Stimulated activated CD8-positive, alpha-beta memory T cell treated with anti-CD3 and anti-CD28 coated beads, Interleukin-15, amount 100 ng/mL, for 4 hours (primary cell): ENCODE measurements around the gene AHRR.
"Not testable (repeated sequence)": the region's sequence is repeated elsewhere in the genome, so short reads cannot be mapped to it uniquely, and the experiment has no call there.

Experiments
- DNase-seq, 2 donors: peaks; one replicate each; pipeline ENCODE4 v3.0.0-alpha.2; 2020; ENCODE audit warnings: low read depth in 2 of 2

The AHRR gene

DNA sequence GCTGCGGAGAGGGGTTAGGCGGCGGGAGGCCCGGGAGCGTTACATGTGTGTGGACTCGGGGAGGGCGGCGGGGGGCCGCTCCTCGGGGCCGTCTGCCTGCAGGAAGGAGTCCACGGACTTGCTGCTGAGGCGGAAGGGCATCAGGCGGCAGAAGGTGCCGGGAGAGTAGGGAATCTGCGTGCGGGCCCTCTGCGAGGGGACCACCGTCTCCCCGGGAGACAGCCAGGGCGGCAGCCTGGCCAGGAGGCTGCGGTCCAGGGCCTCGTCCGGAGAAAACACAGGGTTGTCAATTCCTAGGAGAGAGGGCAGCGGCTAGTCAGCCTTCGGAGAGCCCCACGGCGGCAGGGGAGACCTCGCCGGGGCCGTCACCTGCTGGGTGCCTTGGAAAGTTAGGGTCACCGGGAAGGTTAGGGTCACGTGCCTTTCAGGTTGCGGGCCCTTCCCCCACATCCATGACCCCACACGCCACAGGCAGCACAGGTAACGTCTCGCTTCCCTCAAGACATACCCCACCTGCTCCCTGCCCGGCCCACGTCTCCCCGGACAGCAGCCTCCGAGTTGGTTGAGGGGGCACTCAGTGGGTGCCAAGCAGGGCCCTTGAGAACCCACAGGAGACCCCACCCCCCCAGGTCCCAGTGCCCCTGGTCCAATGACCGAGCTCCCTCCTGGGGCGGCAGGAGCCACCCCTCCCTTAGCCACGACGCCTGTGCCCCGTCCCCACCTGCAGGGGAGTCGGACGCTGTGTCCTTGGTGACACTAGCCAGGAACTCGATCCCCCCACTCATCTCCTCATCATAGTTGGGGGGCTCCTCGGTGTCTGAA, 153.5 kb downstream of the AHRR start:
- no peak for DNase-seq

DNA sequence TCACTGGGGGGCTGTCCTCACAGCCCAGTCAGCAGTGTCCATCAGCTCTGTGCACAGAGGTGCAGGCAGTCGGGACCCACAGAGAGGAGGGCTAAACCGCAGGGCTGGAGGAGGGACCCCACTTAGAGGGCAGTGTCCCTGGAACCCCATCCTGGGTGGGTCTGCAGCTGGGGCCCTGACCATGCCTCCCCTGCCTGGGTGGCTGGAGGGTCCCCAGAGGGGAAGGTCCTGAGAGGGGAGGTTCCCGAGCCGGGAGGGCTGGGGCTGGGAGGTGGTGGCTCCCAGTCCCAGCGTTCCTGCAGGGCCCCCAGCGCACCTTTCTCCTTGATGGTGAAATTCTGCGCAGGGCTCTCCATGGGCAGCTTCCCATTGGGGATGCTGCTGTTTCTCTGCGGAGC, 154.2 kb downstream of the AHRR start:
- DNase-seq, result no peak

DNA sequence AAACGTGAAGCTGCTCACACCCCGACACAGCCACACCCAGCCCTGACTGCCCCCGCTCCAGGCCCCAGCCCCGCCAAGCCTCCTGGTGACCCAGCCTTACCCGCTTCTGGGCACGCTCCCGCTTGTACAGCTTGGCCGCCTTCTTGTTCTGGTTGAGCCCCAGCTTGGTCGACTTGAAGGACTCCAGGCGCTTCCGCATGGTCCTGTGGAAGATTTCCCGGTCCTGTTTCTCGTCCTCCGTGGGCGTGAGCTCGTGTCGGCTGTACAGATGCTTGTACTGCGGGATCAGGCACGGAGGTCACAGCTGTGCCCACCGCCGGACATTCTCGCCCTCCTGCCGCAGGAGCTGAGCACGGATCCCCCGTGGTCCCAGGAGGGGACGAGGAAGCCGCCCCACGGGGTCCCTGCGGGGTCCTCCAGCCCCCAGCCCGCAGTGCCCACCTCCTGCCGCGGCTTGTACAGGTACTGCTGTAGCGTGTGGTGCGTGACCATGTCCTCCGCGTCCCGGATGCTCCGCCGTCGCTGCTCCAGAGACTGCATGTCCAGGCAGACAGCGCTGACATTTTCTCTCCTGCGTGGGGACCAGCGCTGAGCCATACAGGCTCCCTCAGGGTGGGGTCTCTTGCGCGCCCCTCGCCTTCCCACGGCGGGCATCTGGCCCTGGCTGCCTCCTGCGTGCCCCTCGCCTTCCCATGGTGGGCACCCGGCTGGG, 154.7 kb downstream of the AHRR start:
- DNase-seq, result no peak

DNA sequence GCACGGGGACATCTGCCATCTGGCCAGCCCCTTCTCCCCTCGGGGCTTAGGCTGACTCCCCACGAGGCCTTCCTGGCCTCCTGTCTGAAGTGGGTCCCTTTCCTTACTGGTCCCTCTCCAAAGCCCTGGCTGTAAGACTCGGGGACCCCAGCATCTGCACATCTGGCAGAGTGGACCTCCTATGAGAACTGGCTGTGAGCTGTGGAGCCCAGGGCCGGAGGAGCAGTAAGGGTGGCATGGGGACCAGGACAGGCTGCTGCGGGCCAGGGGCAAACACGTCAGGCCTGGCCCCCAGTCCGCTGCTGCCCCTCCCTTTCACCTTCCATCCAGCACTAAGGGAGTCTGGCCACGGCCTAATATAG, 155.3 kb downstream of the AHRR start:
- no peak for DNase-seq

DNA sequence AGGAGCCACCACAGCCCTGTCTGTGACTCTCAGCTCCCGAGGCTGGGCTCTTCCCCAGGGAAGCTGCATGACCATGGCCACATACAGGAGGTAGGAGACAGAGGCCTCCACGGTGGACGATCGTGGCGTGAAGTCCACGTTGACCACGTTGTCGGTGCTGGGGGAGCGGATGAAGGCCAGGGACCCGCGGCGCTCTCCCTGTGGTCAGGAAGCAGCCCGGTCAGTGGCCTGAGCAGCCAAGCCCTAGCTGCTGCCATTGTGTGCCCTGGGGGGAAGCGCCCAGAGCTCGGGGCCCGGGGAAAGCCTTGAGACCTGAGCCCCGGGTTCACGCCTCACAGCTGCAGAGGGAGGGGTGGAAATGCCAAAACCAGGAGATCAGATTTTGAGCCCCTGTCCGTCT, 155.7 kb downstream of the AHRR start:
- DNase-seq, result no peak

DNA sequence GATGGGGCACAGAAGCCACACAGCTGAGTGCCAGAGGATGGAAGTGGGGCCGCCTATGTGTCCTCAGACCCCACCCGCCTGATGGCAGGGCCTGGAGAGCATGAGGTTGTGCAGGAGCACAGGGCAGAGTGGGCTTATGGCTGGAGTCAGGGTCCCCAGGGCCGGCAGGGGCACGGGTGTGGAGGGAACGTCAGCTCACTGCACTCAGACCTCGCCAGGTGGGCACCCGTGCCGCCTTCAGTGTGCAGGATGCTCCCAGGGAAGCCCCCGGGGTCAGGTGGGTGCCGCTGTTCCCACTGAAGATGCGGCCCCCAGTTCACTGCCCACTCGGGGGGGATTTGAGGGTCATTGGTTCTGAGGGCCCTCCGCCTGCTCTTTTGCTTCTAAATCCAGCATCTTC, 156.4 kb downstream of the AHRR start:
- DNase-seq, result no peak

DNA sequence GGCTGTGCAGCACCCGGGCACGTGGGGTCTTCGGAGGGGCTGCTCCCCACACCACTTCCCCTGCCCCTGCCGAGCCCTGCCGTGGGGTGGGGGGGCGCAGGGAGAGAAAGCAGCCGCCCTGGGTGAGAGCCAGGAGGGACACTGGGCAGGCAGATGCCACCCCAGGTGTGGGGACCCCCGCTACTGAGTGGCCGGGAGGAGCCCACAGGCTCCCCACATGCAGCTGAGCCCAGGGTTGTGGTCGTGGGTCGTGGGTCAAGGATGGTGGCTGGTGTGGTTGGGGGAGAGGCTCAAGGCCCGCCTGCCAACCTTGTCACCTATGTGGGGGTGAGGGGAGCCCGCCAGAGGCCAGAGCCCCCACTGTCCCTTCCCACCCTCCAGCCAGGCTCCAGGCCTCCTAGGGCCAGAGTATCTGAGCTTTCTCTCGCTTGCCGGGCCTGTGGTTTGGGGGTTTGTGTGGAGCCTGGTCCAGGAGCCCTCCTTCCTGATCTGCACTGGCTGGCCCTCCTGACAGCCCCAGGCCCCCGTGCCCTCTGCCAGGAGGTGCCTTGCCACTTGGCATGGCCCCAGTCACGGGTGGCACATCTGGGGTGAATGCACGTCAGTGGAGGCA, 157.0 kb downstream of the AHRR start:
- DNase-seq, result no peak

DNA sequence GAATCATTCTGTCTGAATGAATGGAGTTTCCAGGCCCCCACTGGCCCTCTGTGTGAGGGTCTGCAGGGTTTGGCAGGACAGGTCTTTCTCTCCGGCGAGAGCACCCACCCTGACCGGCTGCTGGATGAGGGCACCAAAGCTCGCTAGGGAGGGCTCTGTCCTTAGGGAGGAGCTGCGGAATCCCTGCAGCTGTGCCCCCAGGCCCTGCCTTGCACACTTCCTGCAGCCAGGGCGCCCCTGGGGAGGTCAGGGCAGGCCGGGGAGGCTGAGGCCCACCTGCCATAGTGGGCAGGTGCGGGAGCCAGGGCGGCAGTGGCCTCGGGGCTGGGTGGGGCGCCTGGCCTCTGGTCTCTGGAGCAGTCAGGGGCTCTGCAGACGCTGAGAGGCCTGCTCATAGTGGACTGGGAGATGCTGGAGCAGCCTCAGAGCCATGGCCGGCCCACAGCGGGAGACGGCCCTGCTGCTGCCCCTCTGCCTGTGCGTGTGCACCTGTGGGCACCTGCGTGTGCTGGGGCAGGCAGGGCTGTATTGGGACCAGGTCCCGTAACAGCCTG, 157.5 kb downstream of the AHRR start:
- no peak for DNase-seq

DNA sequence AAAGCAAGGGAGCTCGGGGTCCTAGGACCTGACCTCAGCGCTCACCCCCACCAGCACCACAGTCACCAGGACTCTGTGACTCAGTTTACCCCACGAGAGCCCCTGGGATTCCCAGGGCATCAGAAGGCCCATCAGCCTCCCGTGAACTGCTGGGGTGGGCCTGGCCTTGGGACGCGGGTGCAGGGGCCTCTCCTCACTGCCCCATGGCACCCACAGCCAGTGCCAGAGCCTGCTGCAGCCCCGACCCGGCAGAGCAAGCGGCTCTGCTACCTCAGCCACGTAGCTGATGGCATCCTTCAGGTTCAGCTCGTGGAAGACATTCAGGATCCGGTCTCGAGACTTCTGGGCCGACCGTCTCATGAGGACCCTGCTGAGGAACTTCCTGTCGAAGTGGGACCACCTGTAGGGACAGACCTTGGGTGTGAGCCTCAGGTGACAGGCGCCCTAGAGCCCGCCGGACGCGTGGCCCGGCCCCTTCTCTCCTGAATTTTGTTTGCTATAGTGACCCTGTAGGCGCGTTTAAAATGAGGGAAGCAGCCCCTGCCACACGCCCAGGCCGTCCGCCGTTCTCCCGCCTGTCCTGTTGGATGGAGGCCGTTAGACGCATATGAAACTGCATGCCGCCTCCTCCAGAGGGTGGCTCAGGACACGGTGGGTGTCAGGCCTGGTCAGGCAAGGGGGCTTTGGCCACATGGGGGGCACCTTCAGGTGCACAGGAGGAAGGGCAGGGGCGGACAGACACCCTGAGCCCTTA, 158.2 kb downstream of the AHRR start:
- no peak for DNase-seq

DNA sequence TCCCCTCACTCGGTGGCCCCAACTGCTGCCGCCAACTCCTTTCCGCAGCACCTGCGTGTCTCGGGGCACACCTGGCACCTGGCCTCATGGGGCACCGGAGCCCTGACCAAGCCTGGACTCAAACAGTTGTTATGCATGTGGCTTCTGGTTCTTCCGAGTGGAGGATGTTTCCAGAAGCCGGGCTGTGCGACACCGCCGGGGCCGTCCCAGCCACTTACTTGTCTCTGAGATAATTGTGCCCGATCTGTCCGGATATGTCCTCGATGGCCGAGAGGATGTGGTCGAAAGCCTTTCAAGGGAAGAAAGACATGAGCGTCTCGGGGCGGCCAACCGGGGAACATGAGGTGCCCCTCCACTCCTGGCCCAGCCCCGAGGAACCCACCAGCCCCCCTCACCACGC, 159.8 kb downstream of the AHRR start:
- DNase-seq, result no peak

DNA sequence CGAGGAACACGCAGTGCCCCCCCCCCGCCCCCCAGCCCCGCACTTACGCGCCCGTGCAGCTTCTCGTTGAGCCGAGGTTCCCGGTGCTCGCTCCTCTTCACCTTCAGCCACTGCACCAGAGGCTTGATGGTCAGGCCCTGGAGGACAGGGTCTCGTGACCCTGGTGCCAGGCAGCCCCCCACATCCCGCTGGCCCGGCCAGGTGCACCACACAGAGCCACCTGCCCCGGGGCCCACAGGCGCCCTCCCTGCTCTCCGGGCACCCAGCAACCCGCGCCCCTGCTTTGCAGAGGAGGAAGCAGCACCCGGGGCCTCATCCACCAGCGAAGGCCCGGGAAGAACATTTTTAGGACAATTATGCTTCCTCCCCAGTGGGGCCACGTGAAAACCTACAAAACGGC, 160.5 kb downstream of the AHRR start:
- DNase-seq, result no peak

DNA sequence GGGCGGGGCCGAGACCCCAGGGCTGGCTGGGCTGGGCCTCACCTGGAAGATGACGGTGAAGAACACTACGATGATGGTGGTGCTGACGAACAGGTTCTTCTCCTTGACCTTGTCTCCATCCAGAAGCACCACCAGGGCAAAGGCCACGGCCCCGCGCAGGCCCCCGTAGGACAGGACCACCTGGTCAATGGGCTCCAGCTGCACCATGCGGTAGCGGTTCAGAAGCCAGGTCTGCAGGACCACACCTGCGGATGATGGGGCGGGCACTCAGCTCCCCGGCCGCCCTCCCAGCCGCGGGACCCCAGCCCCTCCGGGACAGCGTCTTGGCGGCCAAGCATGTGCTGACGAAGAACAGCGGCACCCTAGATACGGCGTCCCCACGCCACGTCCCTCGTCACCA, 161.0 kb downstream of the AHRR start:
- DNase-seq, result no peak

DNA sequence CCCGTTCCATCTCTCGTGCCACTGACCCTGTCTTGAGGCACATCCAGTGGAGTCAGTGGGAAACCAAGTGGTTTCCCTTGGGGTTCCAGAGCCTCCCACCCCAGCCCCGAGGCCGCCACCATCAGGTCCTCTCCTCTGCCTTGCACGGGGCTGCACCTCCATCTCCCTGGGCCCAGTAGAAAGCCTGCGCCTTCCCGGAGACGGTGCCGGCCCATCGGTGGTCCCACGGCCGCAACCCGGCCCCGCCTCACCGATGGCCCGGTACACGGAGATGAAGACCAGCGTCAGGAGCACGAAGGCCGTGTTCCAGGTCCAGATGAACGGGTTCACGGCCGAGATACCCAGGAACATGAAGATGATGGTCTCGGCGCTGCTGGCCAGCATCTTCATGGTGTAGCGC, 161.5 kb downstream of the AHRR start:
- no peak for DNase-seq

DNA sequence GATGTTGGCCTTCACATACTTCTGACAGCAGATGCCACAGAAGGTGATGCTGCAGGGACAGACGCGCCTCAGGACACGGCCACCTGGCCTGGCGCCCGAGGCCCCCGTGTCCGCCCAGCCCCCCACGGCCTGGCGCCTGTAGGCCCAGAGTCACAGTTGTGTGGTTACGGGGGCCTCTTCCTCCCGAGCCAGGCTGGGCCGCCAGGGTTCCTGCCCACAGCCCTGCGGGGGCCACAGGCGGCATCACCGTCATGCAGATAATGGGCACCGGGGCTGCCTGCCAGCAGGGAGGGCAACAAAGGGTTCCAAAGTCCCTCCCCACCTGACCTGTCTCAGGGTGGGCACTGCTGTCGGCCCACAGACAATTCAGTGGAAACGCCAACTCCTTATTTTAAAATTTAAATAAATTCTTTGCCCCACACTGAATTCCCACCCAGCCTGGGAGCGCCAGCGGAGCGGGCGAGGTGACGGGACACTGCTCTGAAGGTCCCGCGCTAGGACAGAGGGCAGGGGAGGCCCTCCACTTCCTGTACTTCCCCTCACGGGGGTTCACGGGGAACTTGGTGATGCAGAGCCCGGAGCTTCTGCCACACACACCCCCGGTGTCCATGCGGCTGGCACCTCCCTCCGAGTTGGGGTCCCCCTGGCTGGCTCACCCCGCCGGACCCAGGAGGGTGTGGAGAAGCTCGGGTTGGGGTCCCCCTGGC, 162.1 kb downstream of the AHRR start:
- DNase-seq, result no peak

DNA sequence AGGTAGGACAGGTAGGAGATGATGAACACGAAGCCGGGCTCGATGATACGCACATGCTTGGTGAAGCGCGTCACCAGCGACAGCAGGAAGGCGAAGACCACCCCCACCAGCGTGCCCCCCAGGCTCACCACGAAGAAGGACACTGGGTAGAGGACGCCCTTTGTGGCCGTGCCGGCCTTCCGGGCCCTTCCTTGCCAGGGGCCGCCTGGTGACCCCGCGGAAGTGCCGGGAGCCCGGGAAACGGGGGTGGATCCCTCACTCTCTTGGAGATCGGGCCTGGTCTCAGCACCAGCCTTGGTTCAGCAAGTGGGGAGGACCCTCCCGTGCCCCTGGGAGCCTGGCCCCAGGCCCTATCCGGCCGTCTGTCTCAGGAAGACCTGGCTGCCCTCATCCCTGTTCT, 163.0 kb downstream of the AHRR start:
- no peak for DNase-seq

DNA sequence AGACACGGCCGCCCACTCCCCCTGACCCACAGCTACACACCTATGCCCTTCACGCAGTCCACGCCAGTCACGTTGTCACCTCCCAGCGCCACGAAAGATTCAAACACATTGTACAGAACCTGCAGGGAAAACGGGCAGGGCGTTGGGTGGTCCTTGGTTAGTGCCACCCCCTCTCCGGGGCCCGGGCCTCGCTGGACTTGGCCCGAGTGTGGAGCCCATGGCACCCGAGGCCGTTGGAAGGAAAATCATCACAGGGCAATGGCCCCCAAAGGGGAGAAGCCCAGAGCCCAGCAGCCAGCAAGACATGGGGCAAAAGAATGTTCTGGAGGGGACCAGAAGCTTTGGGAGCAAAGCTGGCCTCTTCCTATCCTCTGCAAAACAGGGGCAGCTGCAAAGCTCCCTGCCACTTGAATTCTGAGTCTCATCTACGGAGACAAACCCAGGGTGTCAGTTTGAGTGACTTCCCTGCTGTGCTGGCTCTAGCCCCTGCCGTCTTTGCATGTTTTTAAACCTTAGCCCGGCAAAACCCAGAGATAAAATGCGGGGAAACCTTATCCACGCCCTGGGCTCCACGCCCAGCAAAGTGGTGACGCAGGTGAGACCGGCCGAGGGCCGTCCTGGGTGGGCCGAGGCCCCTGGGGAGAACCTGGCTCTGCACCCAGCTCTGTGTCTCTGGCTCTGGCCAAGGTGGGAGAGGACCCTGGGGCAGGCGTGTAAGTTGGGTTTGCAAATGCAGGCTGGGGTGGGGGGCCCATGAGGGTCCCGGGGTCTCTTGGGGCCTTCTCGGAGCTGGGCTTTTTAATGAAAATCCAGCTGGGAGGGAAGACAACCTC, 163.8 kb downstream of the AHRR start:
- no peak for DNase-seq

DNA sequence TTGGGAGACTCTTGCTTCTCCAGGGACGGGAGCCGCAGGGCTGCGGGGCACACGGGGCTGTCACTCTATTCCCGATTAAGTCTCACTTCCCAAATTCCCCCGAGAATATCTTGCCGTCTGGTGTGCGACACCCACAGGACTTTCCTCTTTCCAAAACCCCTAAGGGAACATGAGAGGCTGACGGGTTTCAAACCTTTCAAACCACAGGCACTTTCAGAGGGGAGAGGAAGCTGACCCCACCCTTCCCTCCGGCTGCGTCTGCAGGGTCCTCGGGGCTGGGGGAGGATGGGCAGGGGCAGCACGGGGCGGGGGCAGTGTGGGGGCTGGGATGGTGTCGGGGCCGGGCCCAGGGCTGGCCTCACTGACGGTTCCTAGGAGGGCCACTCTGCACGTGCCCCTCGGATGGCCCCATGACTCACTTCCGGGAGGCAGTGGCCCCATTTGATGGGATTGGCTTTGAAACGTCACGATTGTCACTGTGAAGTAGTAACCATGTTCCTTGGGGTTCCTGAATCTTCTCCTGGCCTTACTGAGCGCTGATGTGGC, 164.5 kb downstream of the AHRR start:
- DNase-seq, result no peak

DNA sequence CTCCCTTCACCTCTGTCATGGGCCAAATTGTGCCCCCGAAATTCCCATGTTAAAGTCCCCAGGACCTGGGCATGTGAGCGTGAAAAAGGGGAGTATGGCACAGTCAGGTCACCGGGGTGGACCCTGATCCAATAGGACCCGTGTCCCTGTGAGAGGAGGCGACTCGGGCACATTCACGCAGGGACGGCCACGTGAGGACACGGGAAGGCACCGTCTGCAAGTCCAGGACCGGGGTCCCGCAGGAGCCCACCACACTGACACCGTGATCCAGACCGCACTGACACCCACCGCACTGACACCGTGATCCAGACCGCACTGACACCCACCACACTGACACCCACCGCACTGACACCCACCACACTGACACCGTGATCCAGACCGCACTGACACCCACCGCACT, 165.1 kb downstream of the AHRR start:
- DNase-seq, result not testable (repeated sequence)
